ENCODE measurements around the gene RAPGEF5.

DNA sequence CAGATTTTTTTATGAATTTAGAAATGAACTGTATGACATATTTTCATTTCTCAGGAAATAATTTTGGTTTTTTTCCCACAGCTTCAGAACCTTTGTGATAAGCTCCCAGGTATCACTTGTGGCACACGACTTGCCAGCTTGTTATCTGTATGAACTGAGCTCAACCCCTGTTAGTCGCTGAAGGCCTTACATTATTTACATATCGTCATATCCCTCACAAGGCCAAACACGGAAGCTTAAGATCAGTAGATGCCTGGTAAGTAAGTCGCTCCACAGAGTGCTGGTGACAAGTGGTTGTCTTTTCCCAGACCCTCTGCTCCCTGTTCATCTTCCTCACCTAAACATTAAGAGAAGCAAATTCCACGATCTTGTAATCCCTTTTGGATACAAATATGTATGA lies 55.2 kb downstream of the RAPGEF5 start:
- TF ChIP-seq, protein P1, sequence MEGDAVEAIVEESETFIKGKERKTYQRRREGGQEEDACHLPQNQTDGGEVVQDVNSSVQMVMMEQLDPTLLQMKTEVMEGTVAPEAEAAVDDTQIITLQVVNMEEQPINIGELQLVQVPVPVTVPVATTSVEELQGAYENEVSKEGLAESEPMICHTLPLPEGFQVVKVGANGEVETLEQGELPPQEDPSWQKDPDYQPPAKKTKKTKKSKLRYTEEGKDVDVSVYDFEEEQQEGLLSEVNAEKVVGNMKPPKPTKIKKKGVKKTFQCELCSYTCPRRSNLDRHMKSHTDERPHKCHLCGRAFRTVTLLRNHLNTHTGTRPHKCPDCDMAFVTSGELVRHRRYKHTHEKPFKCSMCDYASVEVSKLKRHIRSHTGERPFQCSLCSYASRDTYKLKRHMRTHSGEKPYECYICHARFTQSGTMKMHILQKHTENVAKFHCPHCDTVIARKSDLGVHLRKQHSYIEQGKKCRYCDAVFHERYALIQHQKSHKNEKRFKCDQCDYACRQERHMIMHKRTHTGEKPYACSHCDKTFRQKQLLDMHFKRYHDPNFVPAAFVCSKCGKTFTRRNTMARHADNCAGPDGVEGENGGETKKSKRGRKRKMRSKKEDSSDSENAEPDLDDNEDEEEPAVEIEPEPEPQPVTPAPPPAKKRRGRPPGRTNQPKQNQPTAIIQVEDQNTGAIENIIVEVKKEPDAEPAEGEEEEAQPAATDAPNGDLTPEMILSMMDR (IDR thresholded peaks at IDR 0.05): no peak
- TF ChIP-seq POLR2A (IDR thresholded peaks at IDR 0.05; ENCODE audit: low read depth): no peak
- TF ChIP-seq EP300 (IDR thresholded peaks at IDR 0.05): no peak
- no peak for TF ChIP-seq POLR2AphosphoS5 (IDR thresholded peaks at IDR 0.05)

All from esophagus muscularis mucosa (tissue), 4 donors.